Measurements from ENCODE around the gene SOWAHA. TPM values are rescaled to one million over a fixed set of nuclear protein-coding genes. Genes with fewer than 3 reads are reported as not detected.

SOWAHA gene
- total and polyA plus RNA-seq, 2 of the 4 experiments (the other 2 are of a cell fraction): 0.03 TPM; not detected in 1

DNA sequence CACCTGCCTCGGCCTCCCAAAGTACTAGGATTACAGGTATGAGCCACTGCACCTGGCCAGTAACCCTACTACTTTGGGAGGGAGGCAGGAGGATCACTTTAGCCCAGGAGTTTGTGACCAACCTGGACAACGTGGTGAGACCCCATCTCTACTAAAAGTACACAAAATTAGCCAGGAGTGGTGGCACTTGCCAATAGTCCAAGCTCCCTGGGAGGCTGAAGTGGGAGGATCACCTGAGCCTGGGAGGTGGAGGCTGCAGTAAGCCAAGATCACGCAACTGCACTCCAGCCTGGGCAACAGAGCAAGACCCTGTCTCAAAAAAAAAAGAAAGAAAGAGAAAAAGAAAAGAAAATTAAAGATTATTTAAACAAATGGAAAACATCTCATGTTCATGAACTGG, 42.9 kb downstream of the SOWAHA start:
- Histone ChIP-seq H3K9me1 (ENCODE audit: insufficient read depth, low read length) (no peaks in the 10 kb centered on the region), H3K79me1 (ENCODE audit: low read depth in 1 of 2, low read length in 2 of 2) (no peaks in the 10 kb centered on the region), H3K4me1 (ENCODE audit: control insufficient read depth, insufficient read depth, low read length) (peaks cover 2% of the 10 kb centered on the region; the same call in 1 of the 2 replicates), H2AK5ac (ENCODE audit: low read depth, low read length) (no peak overlapping the region), H2BK120ac (ENCODE audit: low read depth, low read length) (no peak overlapping the region), H4K91ac (ENCODE audit: insufficient read depth, low read depth, low read length) (no peak overlapping the region), H3K9me3 (ENCODE audit: control insufficient read depth, insufficient read depth, low read length) (no peaks in the 10 kb centered on the region), H2BK5ac (ENCODE audit: low read depth, low read length, poor library complexity, severe bottlenecking) (no peak overlapping the region), H3K56ac (ENCODE audit: extremely low read depth, insufficient read depth, low read length) (no peak overlapping the region), H2AFZ (replicated peaks; ENCODE audit: low read length, poor library complexity) (no peak overlapping the region), H3K14ac (replicated peaks; ENCODE audit: low read depth, low read length) (no peak overlapping the region), H4K20me1 (ENCODE audit: insufficient read depth, low read length) (no peaks in the 10 kb centered on the region), H3K27me3 (ENCODE audit: control insufficient read depth, insufficient read depth, low read length) (no peaks in the 10 kb centered on the region), H3K4me2 (ENCODE audit: low read depth, low read length) (no peak overlapping the region), H2BK20ac (ENCODE audit: low read depth, low read length) (no peak overlapping the region), H3K36me3 (ENCODE audit: control insufficient read depth, insufficient read depth, low read length) (no peaks in the 10 kb centered on the region), H3K9ac (ENCODE audit: low read depth, low read length) (no peak overlapping the region), H2AK9ac (replicated peaks; ENCODE audit: low read depth, low read length, poor library complexity) (no peak overlapping the region), H2BK15ac (ENCODE audit: low read depth, low read length) (no peak overlapping the region), H3K4ac (ENCODE audit: low read depth, low read length) (no peak overlapping the region), H4K8ac (ENCODE audit: low read depth in 2 of 2, low read length in 2 of 2) (no peak overlapping the region), H3K4me3 (ENCODE audit: insufficient read depth, low read depth, low read length) (no peak overlapping the region), H3K23ac (ENCODE audit: low read depth, low read length) (no peak overlapping the region), H3K27ac (ENCODE audit: insufficient read depth, low read length) (no peak overlapping the region), H3K18ac (ENCODE audit: low read depth, low read length) (no peak overlapping the region), H4K5ac (ENCODE audit: low read depth, low read length) (no peak overlapping the region)
- POLR2A ChIA-PET (ENCODE audit: unreplicated experiment): no interaction called here
- dilution Hi-C loops (cut with HindIII; ENCODE audit: low sequenced_read_pairs, unreplicated experiment) (no loop called here), in situ Hi-C loops (cut with MboI; ENCODE audit: low sequenced_read_pairs) (no loop called here), intact Hi-C loops (cut with micrococcal nuclease) (no loop called here)
- DNase-seq: no peak
- BruUV-seq (replicated peaks): no TSS peak
- TF ChIP-seq POLR2A (IDR thresholded peaks at IDR 0.05; ENCODE audit: low read depth, low read length): no peak
- TF ChIP-seq, protein P1, sequence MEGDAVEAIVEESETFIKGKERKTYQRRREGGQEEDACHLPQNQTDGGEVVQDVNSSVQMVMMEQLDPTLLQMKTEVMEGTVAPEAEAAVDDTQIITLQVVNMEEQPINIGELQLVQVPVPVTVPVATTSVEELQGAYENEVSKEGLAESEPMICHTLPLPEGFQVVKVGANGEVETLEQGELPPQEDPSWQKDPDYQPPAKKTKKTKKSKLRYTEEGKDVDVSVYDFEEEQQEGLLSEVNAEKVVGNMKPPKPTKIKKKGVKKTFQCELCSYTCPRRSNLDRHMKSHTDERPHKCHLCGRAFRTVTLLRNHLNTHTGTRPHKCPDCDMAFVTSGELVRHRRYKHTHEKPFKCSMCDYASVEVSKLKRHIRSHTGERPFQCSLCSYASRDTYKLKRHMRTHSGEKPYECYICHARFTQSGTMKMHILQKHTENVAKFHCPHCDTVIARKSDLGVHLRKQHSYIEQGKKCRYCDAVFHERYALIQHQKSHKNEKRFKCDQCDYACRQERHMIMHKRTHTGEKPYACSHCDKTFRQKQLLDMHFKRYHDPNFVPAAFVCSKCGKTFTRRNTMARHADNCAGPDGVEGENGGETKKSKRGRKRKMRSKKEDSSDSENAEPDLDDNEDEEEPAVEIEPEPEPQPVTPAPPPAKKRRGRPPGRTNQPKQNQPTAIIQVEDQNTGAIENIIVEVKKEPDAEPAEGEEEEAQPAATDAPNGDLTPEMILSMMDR (conservative IDR thresholded peaks at IDR 0.05; ENCODE audit: low read depth, low read length): no peak
- TF ChIP-seq RFX5 (IDR thresholded peaks at IDR 0.05; ENCODE audit: low read depth, low read length): no peak
- TF ChIP-seq SMC3 (IDR thresholded peaks at IDR 0.05; ENCODE audit: low read depth, low read length): no peak
- TF ChIP-seq MXI1 (IDR thresholded peaks at IDR 0.05; ENCODE audit: borderline replicate concordance, low read depth, low read length): no peak
- TF ChIP-seq, protein P2, sequence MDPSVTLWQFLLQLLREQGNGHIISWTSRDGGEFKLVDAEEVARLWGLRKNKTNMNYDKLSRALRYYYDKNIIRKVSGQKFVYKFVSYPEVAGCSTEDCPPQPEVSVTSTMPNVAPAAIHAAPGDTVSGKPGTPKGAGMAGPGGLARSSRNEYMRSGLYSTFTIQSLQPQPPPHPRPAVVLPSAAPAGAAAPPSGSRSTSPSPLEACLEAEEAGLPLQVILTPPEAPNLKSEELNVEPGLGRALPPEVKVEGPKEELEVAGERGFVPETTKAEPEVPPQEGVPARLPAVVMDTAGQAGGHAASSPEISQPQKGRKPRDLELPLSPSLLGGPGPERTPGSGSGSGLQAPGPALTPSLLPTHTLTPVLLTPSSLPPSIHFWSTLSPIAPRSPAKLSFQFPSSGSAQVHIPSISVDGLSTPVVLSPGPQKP (IDR thresholded peaks at IDR 0.05; ENCODE audit: borderline replicate concordance, low read depth, low read length): no peak
- no peak for TF ChIP-seq NFE2L2 (IDR thresholded peaks at IDR 0.05; ENCODE audit: low read depth, low read length)
- TF ChIP-seq CEBPB (IDR thresholded peaks at IDR 0.05; ENCODE audit: low read depth, low read length): no peak
- no peak for TF ChIP-seq USF2 (IDR thresholded peaks at IDR 0.05; ENCODE audit: low read depth, low read length)
- TF ChIP-seq CHD1 (IDR thresholded peaks at IDR 0.05; ENCODE audit: low read depth, low read length): no peak
- TF ChIP-seq BHLHE40 (IDR thresholded peaks at IDR 0.05; ENCODE audit: low read depth, low read length): no peak
- no peak for TF ChIP-seq RCOR1 (IDR thresholded peaks at IDR 0.05; ENCODE audit: insufficient replicate concordance, low read length)
- TF ChIP-seq RAD21 (IDR thresholded peaks at IDR 0.05; ENCODE audit: low read length): no peak
- ATAC-seq (ENCODE audit: low read depth): no peak
- CTCF ChIA-PET: interaction anchor here (1.3 kb wide), 1 partner anchor 10 kb away, joined by 7 read pairs; the partner anchor contains the start of genes GDF9 and UQCRQ
- WGBS, 2 experiments (ENCODE audit: extremely low coverage in 2 of 2, insufficient read length in 1 of 2): no CpG with 5 or more reads among the region's 3 CpGs
